GM12878 (cell line): ENCODE measurements around the gene KCNIP3. TPM values are rescaled to one million over a fixed set of nuclear protein-coding genes. Genes with fewer than 3 reads are reported as not detected.
"Not testable (repeated sequence)": the region's sequence is repeated elsewhere in the genome, so short reads cannot be mapped to it uniquely, and the experiment has no call there.

Experiments used
- ATAC-seq: fragments of 200-7000 bp; cut with Tn5 transposase; 3 replicates; pipeline ENCODE4 v1.9.1; 2020; ENCODE audit warnings: mild to moderate bottlenecking, moderate library complexity
- BruUV-seq: library from RNA; stranded (reverse); fragments of 400-500 nt; replicated peaks from 2 replicates; lab custom pipeline; 2021; lab: Mats Ljungman, UMichigan
- CTCF ChIA-PET: fragments of 300-600 bp; sonication (Branson Sonifier 250); formaldehyde crosslinking; extraction: SDS; loops from one replicate; lab custom pipeline; 2021; ENCODE audit warnings: inconsistent platforms; lab: Yijun Ruan, JAX
- POLR2A ChIA-PET: fragments of 350-600 bp; formaldehyde crosslinking; extraction: SDS; loops from one replicate; lab custom pipeline; 2021; ENCODE audit warnings: inconsistent platforms; lab: Charles Lee
- RAD21 ChIA-PET: fragments of 300-600 bp; sonication (Branson Sonifier 250); formaldehyde crosslinking; loops from one replicate; lab custom pipeline; 2023; ENCODE audit warnings: antibody characterized with exemption; ENCODE audit not compliant: unreplicated experiment; lab: Charles Lee
- SMC1A ChIA-PET: fragments of 300-600 bp; sonication (Branson Sonifier 250); formaldehyde crosslinking; loops from one replicate; lab custom pipeline; 2023; ENCODE audit not compliant: unreplicated experiment, uncharacterized antibody; lab: Charles Lee
- DNase-seq: peaks from one replicate; pipeline ENCODE4 v3.0.0-alpha.2; 2011; ENCODE audit warnings: low read depth, low spot score
- FAIRE-seq: peaks from 3 replicates; lab custom pipeline; 2011; peaks lifted over from hg19 to GRCh38; lab: Jason Lieb, UNC
- H2AFZ ChIP-seq: 2 replicates; pipeline ENCODE4 v1.6.0; 2011; ENCODE audit warnings: low read depth, low read length, control low read depth; ENCODE audit not compliant: control insufficient read depth
- H3K27ac ChIP-seq: 2 replicates; pipeline ENCODE4 v1.5.1; 2011; ENCODE audit warnings: control low read depth; ENCODE audit not compliant: control insufficient read depth, insufficient read depth
- H3K27me3 ChIP-seq, 2 experiments: replicated peaks in 1 of 2; 2 replicates each; pipeline versions ENCODE4 v1.6.0 to v1.6.1; 2011; ENCODE audit warnings: low read length in 1 of 2; ENCODE audit not compliant: control insufficient read depth in 2 of 2, insufficient read depth in 2 of 2
- H3K36me3 ChIP-seq, 2 experiments: 2 replicates each; pipeline ENCODE4 v1.5.1; 2011; ENCODE audit warnings: low read length in 1 of 2; ENCODE audit not compliant: control insufficient read depth in 2 of 2, insufficient read depth in 2 of 2
- H3K4me1 ChIP-seq: 2 replicates; pipeline ENCODE4 v1.6.1; 2011; ENCODE audit warnings: mild to moderate bottlenecking, low read length, moderate library complexity, mixed read lengths; ENCODE audit not compliant: control insufficient read depth, insufficient read depth
- H3K4me2 ChIP-seq: 2 replicates; pipeline ENCODE4 v1.6.0; 2011; ENCODE audit warnings: control low read depth; ENCODE audit not compliant: control insufficient read depth, insufficient read depth
- H3K4me3 ChIP-seq: fragments of 200-600 bp; sonication (generic); 2 replicates; pipeline ENCODE4 v1.5.1; 2016
- H3K79me2 ChIP-seq: 2 replicates; pipeline ENCODE4 v1.6.0; 2011; ENCODE audit warnings: low read length; ENCODE audit not compliant: control insufficient read depth, insufficient read depth
- H3K9ac ChIP-seq: 2 replicates; pipeline ENCODE4 v1.8.0; 2011; ENCODE audit warnings: low read length, control low read depth, mixed read lengths; ENCODE audit not compliant: control insufficient read depth, insufficient read depth
- H3K9me3 ChIP-seq: replicated peaks from 3 replicates; pipeline ENCODE4 v1.5.1; 2011; ENCODE audit warnings: mild to moderate bottlenecking, low read length; ENCODE audit not compliant: control insufficient read depth, insufficient read depth
- H4K20me1 ChIP-seq: 2 replicates; pipeline ENCODE4 v1.6.0; 2011; ENCODE audit not compliant: control insufficient read depth, insufficient read depth
- DPF2 ChIP-seq: fragments of 450-650 bp; IDR thresholded peaks from 2 replicates; pipeline ENCODE4 v1.6.1; 2017; ENCODE audit warnings: mild to moderate bottlenecking
- MLLT1 ChIP-seq: fragments of 450-650 bp; IDR thresholded peaks from 2 replicates; pipeline ENCODE4 v1.6.1; 2016; ENCODE audit warnings: mild to moderate bottlenecking
- MYC ChIP-seq: IDR thresholded peaks from 2 replicates; pipeline ENCODE4 v1.6.1; 2011; ENCODE audit warnings: mild to moderate bottlenecking, low read length, moderate library complexity, inconsistent platforms; ENCODE audit not compliant: insufficient read depth, insufficient replicate concordance, insufficient read length, severe bottlenecking
- NRF1 ChIP-seq: conservative IDR thresholded peaks from 2 replicates; pipeline ENCODE4 v1.6.1; 2011; ENCODE audit warnings: mild to moderate bottlenecking, low read depth, low read length, improper control_type of control experiment
- POLR2AphosphoS5 ChIP-seq: IDR thresholded peaks from 2 replicates; pipeline ENCODE4 v1.6.1; 2011; ENCODE audit warnings: mild to moderate bottlenecking, low read length, inconsistent platforms
- ZNF24 ChIP-seq: fragments of 450-650 bp; IDR thresholded peaks from 2 replicates; pipeline ENCODE4 v1.6.1; 2017; ENCODE audit warnings: antibody characterized with exemption, mild to moderate bottlenecking
- ZNF592 ChIP-seq: fragments of 450-650 bp; IDR thresholded peaks from 2 replicates; pipeline ENCODE4 v1.6.1; 2017; ENCODE audit warnings: mild to moderate bottlenecking, moderate library complexity
- WGBS: methylation state at CpG from one replicate; pipeline ENCODE4 v1.1.6; 2016; ENCODE audit warnings: low lambda C conversion rate; ENCODE audit not compliant: insufficient replicate concordance, insufficient coverage; ENCODE audit errors: missing lambda C conversion rate; 5-methylcytosine and 5-hydroxymethylcytosine counted together
- in situ Hi-C: fragments of 300-500 bp; cut with MboI; formaldehyde crosslinking; loops from 9 replicates; pipeline ENCODE4 v1.14.3; 2018; ENCODE audit warnings: mixed read lengths
- intact Hi-C: fragments of 100-400 bp; cut with micrococcal nuclease; formaldehyde crosslinking; loops from one replicate; pipeline ENCODE4 v1.14.2; 2022; ENCODE audit not compliant: unreplicated experiment
- polyA plus RNA-seq, 11 experiments: library from polyadenylated mRNA; depleted of rRNA in 4 of 11; unstranded in 6 of 11; stranded (reverse) in 5 of 11; fragments of >200 nt; fragmentation: Nextera tagmentation in 4 of 11; fragmentation: Illumina TruSeq in 1 of 11; extraction: Ambion mirVana in 4 of 11; extraction: Trizol in 1 of 11; gene quantifications; 1 replicate in 1 of 11; 2 replicates in 10 of 11; pipeline versions ENCODE4 v1.2.1 to v1.2.3, GENCODE V29; 2011 to 2016; ENCODE audit warnings: inconsistent platforms in 2 of 11, missing spikeins in 2 of 11, low read depth in 1 of 11
- total RNA-seq, 4 experiments: library from RNA; depleted of rRNA in 3 of 4; stranded (reverse); fragments of >200 nt in 3 of 4; fragmentation: Illumina TruSeq in 1 of 4; extraction: Trizol in 1 of 4; gene quantifications; 2 replicates each; pipeline versions ENCODE4 v1.2.1 to v1.2.3, GENCODE V29; 2013 to 2021

Gene KCNIP3
- total and polyA plus RNA-seq, 10 of the 15 experiments (the other 5 are each of a cell fraction or from before 2014, with no cell fraction given), result not detected

GRCh38 chr2:95355486-95355885 is 58.3 kb downstream of the KCNIP3 start:
- H3K9me3 ChIP-seq, H3K79me2 ChIP-seq, H2AFZ ChIP-seq, DNase-seq, FAIRE-seq, H3K9ac ChIP-seq, H3K4me1 ChIP-seq, ATAC-seq, in situ Hi-C loops, BruUV-seq, RAD21 ChIA-PET, intact Hi-C loops, H3K4me2 ChIP-seq, SMC1A ChIA-PET, POLR2A ChIA-PET, H4K20me1 ChIP-seq, H3K27ac ChIP-seq, H3K27me3 ChIP-seq, H3K4me3 ChIP-seq, H3K36me3 ChIP-seq: not testable (repeated sequence)
- WGBS, result 49% methylated on average over 4 of the region's 5 CpGs
- CTCF ChIA-PET, result interaction anchor here (1.1 kb wide), 1 partner anchor 10 kb away, joined by 4 read pairs; no protein-coding TSS in a partner anchor

GRCh38 chr2:95356821-95357700 is 59.9 kb downstream of the KCNIP3 start:
- H3K4me3 ChIP-seq, result no peak overlapping the region
- BruUV-seq, result no TSS peak
- H3K4me2 ChIP-seq, result no peak overlapping the region
- H3K36me3 ChIP-seq, result no peaks in the 10 kb centered on the region
- RAD21 ChIA-PET, result no interaction called here
- POLR2A ChIA-PET, result no interaction called here
- H3K9ac ChIP-seq, result no peak overlapping the region
- H3K27ac ChIP-seq, result no peak overlapping the region
- H3K4me1 ChIP-seq, result no peaks in the 10 kb centered on the region
- no peak for DNase-seq
- no peaks in the 10 kb centered on the region for H3K9me3 ChIP-seq
- no peak for FAIRE-seq
- SMC1A ChIA-PET, result no interaction called here
- CTCF ChIA-PET, result no interaction called here
- in situ Hi-C loops (no loop called here), intact Hi-C loops (no loop called here)
- H4K20me1 ChIP-seq, result no peaks in the 10 kb centered on the region
- WGBS, result 46% methylated on average over 12 of the region's 12 CpGs
- no peak overlapping the region for H2AFZ ChIP-seq
- ATAC-seq, result no peak
- no peaks in the 10 kb centered on the region; a peak in 2 of 4 replicates for H3K27me3 ChIP-seq
- H3K79me2 ChIP-seq, result no peaks in the 10 kb centered on the region
- TF ChIP-seq ZNF24 (no peak), MLLT1 (no peak), MYC (no peak), ZNF592 (no peak), NRF1 (no peak), DPF2 (no peak), POLR2AphosphoS5 (no peak)
